GM12872 (cell line): Measurements from ENCODE around the gene CCDC91.

Experiments
- TF ChIP-seq, protein P1 (sequence below): IDR thresholded peaks from 3 replicates; pipeline ENCODE4 v1.5.1; 2011; ENCODE audit warnings: low read depth, mild to moderate bottlenecking, low read length, moderate library complexity; ENCODE audit not compliant: insufficient read depth

The CCDC91 gene

DNA sequence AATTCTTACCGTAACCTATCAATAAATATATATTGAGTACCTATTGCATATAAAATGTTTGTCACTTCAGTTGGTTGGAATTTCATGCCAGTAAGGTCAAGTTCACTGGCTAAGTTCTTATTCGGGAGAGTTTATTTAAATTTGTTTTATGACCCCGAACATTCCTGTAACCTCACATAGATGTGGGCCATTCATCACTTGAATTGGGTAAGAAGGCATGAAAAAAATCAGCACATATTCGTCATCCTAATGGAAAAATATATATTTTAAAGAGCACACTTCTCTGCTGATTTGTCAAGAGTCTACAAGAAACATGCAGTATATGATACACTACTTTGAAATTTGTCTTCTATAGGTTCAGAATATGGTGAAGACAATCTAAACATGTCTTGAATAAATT is 263.4 kb downstream of the CCDC91 start:
- TF ChIP-seq, protein P1, sequence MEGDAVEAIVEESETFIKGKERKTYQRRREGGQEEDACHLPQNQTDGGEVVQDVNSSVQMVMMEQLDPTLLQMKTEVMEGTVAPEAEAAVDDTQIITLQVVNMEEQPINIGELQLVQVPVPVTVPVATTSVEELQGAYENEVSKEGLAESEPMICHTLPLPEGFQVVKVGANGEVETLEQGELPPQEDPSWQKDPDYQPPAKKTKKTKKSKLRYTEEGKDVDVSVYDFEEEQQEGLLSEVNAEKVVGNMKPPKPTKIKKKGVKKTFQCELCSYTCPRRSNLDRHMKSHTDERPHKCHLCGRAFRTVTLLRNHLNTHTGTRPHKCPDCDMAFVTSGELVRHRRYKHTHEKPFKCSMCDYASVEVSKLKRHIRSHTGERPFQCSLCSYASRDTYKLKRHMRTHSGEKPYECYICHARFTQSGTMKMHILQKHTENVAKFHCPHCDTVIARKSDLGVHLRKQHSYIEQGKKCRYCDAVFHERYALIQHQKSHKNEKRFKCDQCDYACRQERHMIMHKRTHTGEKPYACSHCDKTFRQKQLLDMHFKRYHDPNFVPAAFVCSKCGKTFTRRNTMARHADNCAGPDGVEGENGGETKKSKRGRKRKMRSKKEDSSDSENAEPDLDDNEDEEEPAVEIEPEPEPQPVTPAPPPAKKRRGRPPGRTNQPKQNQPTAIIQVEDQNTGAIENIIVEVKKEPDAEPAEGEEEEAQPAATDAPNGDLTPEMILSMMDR: no peak

DNA sequence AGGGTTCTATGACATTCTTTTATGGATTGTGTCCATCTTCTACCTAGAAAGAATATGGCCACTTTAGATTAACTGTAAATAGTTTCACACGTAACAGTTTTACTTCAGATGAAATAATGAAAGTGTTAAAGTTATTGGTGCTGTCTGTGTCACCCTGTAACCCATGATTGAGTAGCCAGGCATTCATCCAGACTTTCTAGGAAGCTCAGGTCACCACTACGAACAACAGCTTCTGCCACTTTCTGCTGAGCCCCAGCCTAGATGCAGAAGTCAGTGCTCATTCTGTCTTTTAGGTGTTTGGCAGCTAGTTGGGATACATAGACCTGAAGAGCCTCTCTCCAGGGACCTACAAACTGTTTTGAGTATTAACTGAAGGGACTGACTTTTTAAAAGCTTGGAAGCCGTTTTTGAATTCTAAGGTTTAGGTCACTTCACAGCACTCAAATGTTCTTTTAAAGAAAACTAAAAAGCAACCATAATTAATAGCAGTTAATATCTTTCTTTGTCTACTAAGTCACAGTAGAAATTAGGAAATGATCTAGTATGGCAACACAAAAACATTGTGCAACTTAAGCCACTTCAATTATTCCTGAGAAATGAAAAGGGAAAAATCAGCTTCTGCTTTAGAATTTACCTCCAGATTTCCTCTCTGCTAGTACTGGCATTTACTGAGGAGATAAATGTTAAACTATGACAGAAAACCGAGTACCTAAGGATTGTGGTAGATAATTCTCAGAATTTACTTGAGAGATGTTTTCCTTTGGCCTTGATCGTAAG is 266.9 kb downstream of the CCDC91 start:
- TF ChIP-seq, protein P1: no peak

DNA sequence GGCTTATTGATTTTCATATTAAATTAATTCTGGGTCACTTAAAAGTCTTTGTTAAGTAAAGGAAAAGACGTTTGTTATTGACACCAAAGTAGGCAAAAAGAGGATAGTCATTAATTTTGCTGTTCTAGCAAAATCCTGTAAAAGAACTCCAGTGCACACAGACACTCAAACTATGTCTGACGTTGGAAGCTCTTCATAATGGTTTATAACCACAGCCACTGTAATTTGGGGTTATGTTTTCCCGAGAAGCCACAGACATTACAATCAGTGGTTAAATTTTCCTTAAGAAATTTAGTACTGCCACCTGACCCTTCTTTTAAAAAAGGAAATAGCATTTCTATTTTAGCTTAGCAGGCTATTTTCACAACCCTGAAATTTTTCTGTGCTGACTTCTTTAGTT is 267.5 kb downstream of the CCDC91 start:
- TF ChIP-seq, protein P1: no peak

DNA sequence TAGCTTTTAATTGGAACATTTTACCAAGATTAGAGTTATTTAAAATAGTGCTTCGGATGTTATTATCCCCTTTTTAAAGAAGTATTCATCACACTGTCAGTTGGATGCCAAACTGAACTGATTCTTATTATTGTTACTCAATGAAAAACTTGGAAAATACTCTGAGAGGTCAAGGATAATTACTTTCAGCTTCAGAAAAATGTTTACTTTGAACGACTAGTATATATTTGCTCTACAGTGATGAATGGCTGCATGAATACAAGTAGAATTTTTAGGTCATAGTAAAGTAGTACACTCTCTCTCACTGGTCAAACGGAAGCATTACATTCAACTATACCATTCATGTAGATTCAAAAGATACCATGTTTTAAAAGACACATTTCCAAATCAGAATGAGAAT is 269.2 kb downstream of the CCDC91 start:
- TF ChIP-seq, protein P1: no peak

DNA sequence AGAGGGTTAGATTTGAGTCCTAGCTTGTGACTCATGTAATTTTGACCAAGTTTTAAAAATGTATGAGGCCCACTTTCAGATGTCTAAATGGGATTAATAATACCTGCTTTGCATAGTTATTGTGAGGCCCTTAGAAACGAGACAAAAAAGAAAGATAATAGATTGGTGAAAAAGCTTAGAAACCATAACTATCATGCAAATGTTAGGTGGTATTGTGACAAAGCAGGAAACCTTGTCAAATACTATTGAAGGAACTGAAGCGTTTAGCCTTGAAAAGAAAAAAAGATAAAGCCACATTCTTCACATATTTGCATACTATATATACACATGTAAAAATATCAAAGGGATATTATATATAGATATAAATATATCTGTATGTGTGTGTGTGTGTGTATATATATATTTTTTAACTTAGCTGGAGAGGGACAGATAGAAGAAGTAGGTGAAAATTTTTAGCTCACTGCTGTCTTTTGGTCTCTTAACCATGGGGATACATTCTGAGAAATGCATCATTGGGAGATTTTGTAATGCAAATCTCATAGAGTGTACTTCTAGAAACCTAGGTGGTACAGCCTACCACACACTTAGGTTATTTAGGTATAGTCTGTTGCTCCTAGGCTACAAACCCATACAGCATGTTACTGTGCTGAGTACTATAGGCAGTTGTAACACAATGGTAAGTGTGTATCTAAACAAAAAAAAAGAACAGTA is 270.3 kb downstream of the CCDC91 start:
- TF ChIP-seq, protein P1: no peak

DNA sequence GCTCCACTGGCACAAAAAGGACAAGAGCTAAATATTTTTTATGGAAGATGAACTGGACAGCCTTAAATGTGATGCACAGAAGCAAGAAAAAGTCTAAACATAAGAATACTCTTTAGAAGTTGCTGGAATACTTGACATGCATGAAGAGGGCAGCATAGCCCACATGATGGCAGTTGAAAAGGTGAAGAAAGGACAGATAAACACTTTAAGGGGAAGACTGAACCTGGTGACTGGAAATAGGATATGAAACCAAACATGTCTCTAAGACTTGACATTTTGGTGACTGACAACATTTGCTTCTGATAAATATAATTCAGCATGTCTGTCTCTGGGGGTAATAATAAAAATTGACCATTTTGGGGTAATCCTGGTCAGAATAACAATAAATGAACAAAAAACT is 273.1 kb downstream of the CCDC91 start:
- TF ChIP-seq, protein P1: no peak

DNA sequence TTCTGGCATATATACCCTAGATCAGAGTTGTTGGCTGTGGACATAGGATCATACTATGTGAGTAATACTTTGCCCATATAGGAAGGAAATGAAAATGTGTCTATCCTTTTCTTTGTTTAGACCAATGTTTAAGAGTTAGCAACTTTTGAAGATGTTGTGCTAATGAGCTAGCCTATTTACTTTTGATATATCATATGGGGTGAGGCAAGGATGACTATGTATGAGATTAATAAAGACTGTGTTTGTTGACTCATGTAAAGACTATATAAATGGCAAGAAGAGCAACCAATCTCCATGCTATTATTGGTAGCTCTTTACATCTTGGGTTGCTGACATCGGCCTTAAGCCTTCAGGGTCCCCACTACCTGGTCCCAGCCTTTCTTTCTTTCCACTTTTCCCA is 289.4 kb downstream of the CCDC91 start:
- TF ChIP-seq, protein P1: no peak
